D721Med (cell line): ENCODE results near the gene BMP2.

Experiments used
- DNase-seq: peaks from one replicate; pipeline ENCODE4 v3.0.0; 2011; ENCODE audit warnings: low spot score; ENCODE audit not compliant: insufficient read length
- FAIRE-seq: peaks from 2 replicates; lab custom pipeline; 2011; peaks lifted over from hg19 to GRCh38; lab: Jason Lieb, UNC
- CTCF ChIP-seq: IDR thresholded peaks from 2 replicates; pipeline ENCODE4 v1.5.1; 2012; ENCODE audit warnings: mild to moderate bottlenecking, control low read depth; ENCODE audit not compliant: insufficient read depth; ENCODE audit errors: missing control alignments

The BMP2 gene

GRCh38 chr20:6750438-6750837, 17.0 kb upstream of the BMP2 start:
- FAIRE-seq: no peak
- DNase-seq: no peak
- TF ChIP-seq CTCF: no peak

- no peak for FAIRE-seq
- TF ChIP-seq CTCF: no peak
- DNase-seq: no peak
Measured at GRCh38 chr20:6756693-6757595, 10.5 kb upstream of the BMP2 start.

- TF ChIP-seq CTCF: no peak
- FAIRE-seq: no peak
- DNase-seq: no peak
Measured at GRCh38 chr20:6764619-6765018, 2.9 kb upstream of the BMP2 start.

- no peak for DNase-seq
- FAIRE-seq: no peak
- TF ChIP-seq CTCF: peak; percentile 55
Measured at GRCh38 chr20:6765469-6766058, 1.9 kb upstream of the BMP2 start.

- no peak for DNase-seq
- no peak for FAIRE-seq
Measured at GRCh38 chr20:6766433-6766832, 1.1 kb upstream of the BMP2 start.

GRCh38 chr20:6767126-6767535, 355 bp upstream of the BMP2 start:
- DNase-seq (no peak), FAIRE-seq (no peak)
- TF ChIP-seq CTCF: no peak

More at GRCh38 chr20:6766433-6766832, 1.1 kb upstream of the BMP2 start:
- no peak for TF ChIP-seq CTCF
